GM23248 (cell line): ENCODE results near the gene MYMX. TPM values are rescaled to one million over a fixed set of nuclear protein-coding genes. Genes with fewer than 3 reads are reported as not detected.

Experiments
- DNase-seq: peaks from one replicate; pipeline ENCODE4 v3.0.0-alpha.2; 2015
- H2AFZ ChIP-seq: fragments of 200-600 bp; sonication (generic); 2 replicates; pipeline ENCODE4 v1.6.1; 2016; ENCODE audit warnings: antibody characterized with exemption
- H3F3A ChIP-seq: fragments of 200-600 bp; sonication (generic); 2 replicates; pipeline ENCODE4 v1.6.1; 2016; ENCODE audit warnings: mild to moderate bottlenecking, antibody characterized with exemption, mixed run types; ENCODE audit not compliant: insufficient read depth
- H3K27ac ChIP-seq: fragments of 200-600 bp; sonication (generic); 2 replicates; pipeline ENCODE4 v1.5.1; 2016; ENCODE audit warnings: mild to moderate bottlenecking
- H3K27me3 ChIP-seq: fragments of 200-600 bp; sonication (generic); replicated peaks from 2 replicates; pipeline ENCODE4 v1.6.1; 2016; ENCODE audit warnings: mild to moderate bottlenecking; ENCODE audit not compliant: insufficient read depth
- H3K36me3 ChIP-seq: fragments of 200-600 bp; sonication (generic); 2 replicates; pipeline ENCODE4 v1.6.1; 2016; ENCODE audit warnings: low read depth, mild to moderate bottlenecking
- H3K4me1 ChIP-seq: fragments of 200-600 bp; sonication (generic); 2 replicates; pipeline ENCODE4 v1.6.1; 2016; ENCODE audit warnings: mild to moderate bottlenecking; ENCODE audit not compliant: insufficient read depth
- H3K4me2 ChIP-seq: fragments of 200-600 bp; sonication (generic); one replicate; pipeline ENCODE4 v1.6.1; 2016; ENCODE audit warnings: mild to moderate bottlenecking; ENCODE audit not compliant: unreplicated experiment
- H3K4me3 ChIP-seq: fragments of 200-600 bp; sonication (generic); 2 replicates; pipeline ENCODE4 v1.5.1; 2016; ENCODE audit warnings: mild to moderate bottlenecking
- H3K79me2 ChIP-seq: fragments of 200-600 bp; sonication (generic); 2 replicates; pipeline ENCODE4 v1.6.1; 2016; ENCODE audit warnings: mild to moderate bottlenecking; ENCODE audit not compliant: insufficient read depth
- H3K9ac ChIP-seq: fragments of 200-600 bp; sonication (generic); 2 replicates; pipeline ENCODE4 v1.6.1; 2016; ENCODE audit warnings: mild to moderate bottlenecking
- H3K9me2 ChIP-seq: fragments of 200-600 bp; sonication (generic); 2 replicates; pipeline ENCODE4 v1.6.1; 2016; ENCODE audit warnings: mixed run types, mild to moderate bottlenecking, moderate library complexity; ENCODE audit not compliant: insufficient read depth
- H3K9me3 ChIP-seq: fragments of 200-600 bp; sonication (generic); one replicate; pipeline ENCODE4 v1.6.1; 2017; ENCODE audit warnings: low read depth
- H4K20me1 ChIP-seq: fragments of 200-600 bp; sonication (generic); 2 replicates; pipeline ENCODE4 v1.6.0; 2016; ENCODE audit not compliant: insufficient read depth
- EZH2 ChIP-seq: fragments of 200-600 bp; sonication (generic); IDR thresholded peaks from 2 replicates; pipeline ENCODE4 v1.6.1; 2018; ENCODE audit warnings: antibody characterized with exemption, mild to moderate bottlenecking; ENCODE audit not compliant: insufficient read depth, poor library complexity, severe bottlenecking
- EZH2phosphoT487 ChIP-seq: fragments of 200-600 bp; sonication (generic); IDR thresholded peaks from 2 replicates; pipeline ENCODE4 v1.6.1; 2018; ENCODE audit warnings: antibody characterized with exemption, moderate library complexity, mild to moderate bottlenecking, low read depth; ENCODE audit not compliant: insufficient read depth
- WGBS, 2 experiments: methylation state at CpG; one replicate each; pipeline ENCODE4 v1.1.6; 2015 to 2017; ENCODE audit warnings: low lambda C conversion rate in 2 of 2, low coverage in 1 of 2; ENCODE audit errors: missing lambda C conversion rate in 2 of 2; 5-methylcytosine and 5-hydroxymethylcytosine counted together
- in situ Hi-C: fragments of 300-500 bp; cut with MboI; formaldehyde crosslinking; loops from 2 replicates; pipeline ENCODE4 v1.15.0; 2020
- polyA plus RNA-seq: library from polyadenylated mRNA; unstranded; fragments of >200 nt; fragmentation: Nextera tagmentation; extraction: Ambion mirVana; gene quantifications from 2 replicates; pipeline ENCODE4 v1.2.1, GENCODE V29; 2016
- total RNA-seq: library from RNA; depleted of rRNA; stranded (reverse); fragments of >200 nt; shearing (Covaris generic); gene quantifications from 2 replicates; pipeline ENCODE4 v1.2.3, GENCODE V29; 2014

Gene MYMX
- total and polyA plus RNA-seq, 2 experiments from 2014 or later: not detected

DNA sequence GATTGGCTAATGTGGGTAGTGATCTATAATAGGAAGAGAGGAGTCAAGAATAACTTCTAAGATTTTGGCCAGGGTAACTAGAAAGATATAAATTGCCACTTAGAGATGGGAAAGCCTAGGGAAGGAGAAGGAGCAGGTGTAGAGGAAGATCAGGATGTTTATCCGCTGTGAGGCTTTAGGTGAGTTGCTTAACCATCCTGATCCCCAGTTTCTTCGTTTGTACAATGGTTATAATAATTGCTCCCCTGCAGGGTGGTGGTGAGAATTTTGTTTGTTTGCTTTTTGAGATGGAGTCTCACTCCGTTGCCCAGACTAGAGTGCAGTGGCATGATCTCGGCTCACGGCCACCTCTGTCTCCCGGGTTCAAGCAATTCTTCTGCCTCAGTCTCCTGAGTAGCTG is 2.4 kb upstream of the MYMX start:
- no peak overlapping the region for H3K9ac ChIP-seq
- peaks cover 6% of the 10 kb centered on the region for H3F3A ChIP-seq
- H3K27me3 ChIP-seq: peaks cover 5% of the 10 kb centered on the region; the same call in 1 of the 2 replicates
- in situ Hi-C loops: no loop called here
- no peak overlapping the region for H3K4me3 ChIP-seq
- H2AFZ ChIP-seq: no peak overlapping the region
- no peaks in the 10 kb centered on the region for H3K79me2 ChIP-seq
- no peaks in the 10 kb centered on the region for H3K36me3 ChIP-seq
- H3K27ac ChIP-seq: no peak overlapping the region
- no peaks in the 10 kb centered on the region for H4K20me1 ChIP-seq
- peaks cover 9% of the 10 kb centered on the region for H3K4me1 ChIP-seq
- no peaks in the 10 kb centered on the region for H3K9me3 ChIP-seq
- H3K4me2 ChIP-seq: no peak overlapping the region
- no peak for TF ChIP-seq EZH2
- TF ChIP-seq EZH2phosphoT487: no peak
- H3K9me2 ChIP-seq: no peaks in the 10 kb centered on the region
- WGBS, 2 experiments: 82 to 83% methylated on average over 6 of the region's 6 CpGs
- DNase-seq: no peak

GRCh38 chr6:44217332-44218143 is 812 bp downstream of the MYMX start:
- Histone ChIP-seq H3K9me2 (no peaks in the 10 kb centered on the region), H3K4me1 (peaks cover 21% of the 10 kb centered on the region), H3K27ac (no peak overlapping the region), H3K79me2 (no peaks in the 10 kb centered on the region), H3K36me3 (no peaks in the 10 kb centered on the region), H3K9ac (no peak overlapping the region), H3K4me3 (no peak overlapping the region), H3K9me3 (no peaks in the 10 kb centered on the region), H3K4me2 (no peak overlapping the region), H4K20me1 (no peaks in the 10 kb centered on the region), H3K27me3 (peaks cover 5% of the 10 kb centered on the region; the same call in 1 of the 2 replicates), H2AFZ (peak overlapping the region; percentile 49; the same call in 1 of the 2 replicates), H3F3A (peaks cover 12% of the 10 kb centered on the region)
- WGBS, 2 experiments: 21 to 22% methylated on average over 16 of the region's 16 CpGs
- TF ChIP-seq EZH2 (no peak), EZH2phosphoT487 (no peak)
- DNase-seq: peak; percentile 84
- in situ Hi-C loops: no loop called here

GRCh38 chr6:44219053-44219814 is 2.5 kb downstream of the MYMX start:
- Histone ChIP-seq H3K79me2 (no peaks in the 10 kb centered on the region), H3F3A (peaks cover 13% of the 10 kb centered on the region), H3K36me3 (no peaks in the 10 kb centered on the region), H3K9me3 (no peaks in the 10 kb centered on the region), H2AFZ (peak overlapping the region; percentile 77), H3K9ac (peak overlapping the region; percentile 49), H3K4me2 (peak overlapping the region; percentile 78), H3K27me3 (no peaks in the 10 kb centered on the region), H3K9me2 (no peaks in the 10 kb centered on the region), H3K27ac (no peak overlapping the region), H3K4me3 (peak overlapping the region; percentile 64), H3K4me1 (peaks cover 21% of the 10 kb centered on the region), H4K20me1 (no peaks in the 10 kb centered on the region)
- DNase-seq: peak; percentile 73
- in situ Hi-C loops: no loop called here
- TF ChIP-seq EZH2 (no peak), EZH2phosphoT487 (no peak)
- 3 to 4% methylated on average over 28 to 45 of the region's 45 CpGs for WGBS, 2 experiments

DNA sequence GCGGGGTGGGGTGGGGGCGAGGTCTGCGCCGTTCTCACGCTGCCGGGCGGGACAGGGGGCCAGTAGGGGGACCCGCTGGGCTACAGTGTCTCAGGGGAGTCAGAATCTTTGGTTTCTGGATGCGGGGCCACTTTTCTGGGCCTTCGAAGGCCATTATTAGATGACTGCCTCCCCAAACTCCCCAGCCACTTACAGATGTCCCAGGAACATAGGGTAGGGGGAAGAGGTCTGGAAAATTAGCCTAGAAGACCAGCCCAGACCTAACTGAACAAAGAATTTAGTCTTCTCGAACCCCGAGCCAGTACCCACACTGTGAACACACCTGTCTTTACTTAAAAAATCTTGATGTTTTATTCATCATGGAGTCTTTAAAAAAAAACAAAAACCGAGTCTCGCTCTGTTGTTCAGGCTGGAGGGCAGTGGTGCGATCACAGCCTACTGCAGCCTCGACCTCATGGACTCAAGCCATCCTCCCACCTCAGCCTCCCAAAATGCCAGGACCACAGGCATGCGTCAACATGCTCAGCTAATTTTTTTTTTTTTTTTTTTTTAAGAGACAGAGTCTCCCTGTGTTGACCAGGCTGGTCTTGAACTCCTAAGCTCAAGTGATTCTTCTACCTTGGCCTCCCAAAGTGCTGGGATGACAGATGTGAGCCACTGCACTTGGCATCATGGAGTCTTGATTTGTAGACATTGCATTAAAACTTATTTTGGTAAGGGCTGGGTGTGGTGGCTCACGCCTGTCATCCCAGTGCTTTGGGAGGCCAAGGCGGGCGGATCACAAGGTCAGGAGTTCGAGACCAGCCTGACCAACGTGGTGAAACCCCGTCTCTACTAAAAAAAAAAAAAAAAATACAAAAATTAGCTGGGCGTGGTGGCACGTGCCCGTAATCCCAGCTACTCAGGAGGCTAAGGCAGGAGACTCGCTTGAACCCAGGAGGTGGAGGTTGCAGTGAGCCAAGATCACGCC is 3.4 kb downstream of the MYMX start:
- Histone ChIP-seq H3K9ac (no peak overlapping the region), H3K79me2 (no peaks in the 10 kb centered on the region; the same call in 1 of the 2 replicates), H3K27ac (no peak overlapping the region), H4K20me1 (no peaks in the 10 kb centered on the region), H3K4me1 (peaks cover 24% of the 10 kb centered on the region), H3K9me3 (no peaks in the 10 kb centered on the region), H3K27me3 (no peaks in the 10 kb centered on the region), H3K36me3 (no peaks in the 10 kb centered on the region), H3F3A (peaks cover 19% of the 10 kb centered on the region), H3K4me3 (no peak overlapping the region), H3K4me2 (no peak overlapping the region), H3K9me2 (no peaks in the 10 kb centered on the region), H2AFZ (no peak overlapping the region)
- in situ Hi-C loops: no loop called here
- no peak for DNase-seq
- WGBS, 2 experiments: 36 to 46% methylated on average over 17 to 26 of the region's 28 CpGs
- TF ChIP-seq EZH2: no peak
